SK-N-SH (cell line): ENCODE data around the gene DUSP28.

Experiments
- CTCF ChIP-seq: fragments of 200-600 bp; sonication (generic); IDR thresholded peaks from 2 replicates; pipeline ENCODE4 v1.6.1; 2017; ENCODE audit warnings: antibody characterized with exemption, mild to moderate bottlenecking, moderate library complexity
- EP300 ChIP-seq, 2 experiments: IDR thresholded peaks; 2 replicates each; pipeline versions ENCODE4 v1.4.0 to v1.6.1; 2012; ENCODE audit warnings: borderline replicate concordance in 1 of 2, low read depth in 1 of 2, low read length in 1 of 2
- POLR2AphosphoS5 ChIP-seq: IDR thresholded peaks from 2 replicates; pipeline ENCODE4 v1.6.1; 2012; ENCODE audit warnings: low read depth, low read length
- YY1 ChIP-seq: IDR thresholded peaks from 2 replicates; pipeline ENCODE4 v1.4.0; 2012; ENCODE audit warnings: low read depth, mild to moderate bottlenecking

- TF ChIP-seq POLR2AphosphoS5 (no peak), CTCF (no peak), YY1 (no peak), EP300 (IDR thresholded peaks at IDR 0.05; ENCODE audit: borderline replicate concordance in 1 of 2, low read depth in 1 of 2, low read length in 1 of 2) (no peak)
Measured at GRCh38 chr2:240522406-240522805, 37.8 kb upstream of the DUSP28 start.
